HG03159 (cell line): Measurements from ENCODE around the gene TRAM2.
A peak's percentile ranks its signal among the peaks of the same experiment; 100 is the strongest.
"Not testable (repeated sequence)": the region's sequence is repeated elsewhere in the genome, so short reads cannot be mapped to it uniquely, and the experiment has no call there.

ENCODE experiments used
- ATAC-seq: cut with Tn5 transposase; IDR thresholded peaks from one replicate; pipeline ENCODE4 v1.9.1; 2021; ENCODE audit warnings: mild to moderate bottlenecking, moderate library complexity; ENCODE audit not compliant: unreplicated experiment

TRAM2 gene

GRCh38 chr6:52497652-52498408 lies 79.0 kb downstream of the TRAM2 start:
- ATAC-seq: peak; percentile 85

- ATAC-seq: no peak
Observed at GRCh38 chr6:52496631-52497030, 80.2 kb downstream of the TRAM2 start.

GRCh38 chr6:52495922-52496321 lies 80.9 kb downstream of the TRAM2 start:
- no peak for ATAC-seq

- ATAC-seq: no peak
Observed at GRCh38 chr6:52494298-52495072, 82.4 kb downstream of the TRAM2 start.

- ATAC-seq: no peak
Observed at GRCh38 chr6:52493669-52494068, 83.2 kb downstream of the TRAM2 start.

- ATAC-seq: peak; percentile 56
Observed at GRCh38 chr6:52491203-52492069, 85.4 kb downstream of the TRAM2 start.

GRCh38 chr6:52489881-52490280 lies 87.0 kb downstream of the TRAM2 start:
- ATAC-seq: no peak

- no peak for ATAC-seq
Observed at GRCh38 chr6:52483671-52484003, 93.2 kb downstream of the TRAM2 start.

GRCh38 chr6:52482903-52483670 lies 93.8 kb downstream of the TRAM2 start:
- ATAC-seq: no peak

- no peak for ATAC-seq
Observed at GRCh38 chr6:52475307-52475706, 101.6 kb downstream of the TRAM2 start.

- no peak for ATAC-seq
Observed at GRCh38 chr6:52474173-52474572, 102.7 kb downstream of the TRAM2 start.

- ATAC-seq: not testable (repeated sequence)
Observed at GRCh38 chr6:52461194-52461593, 115.7 kb downstream of the TRAM2 start.

- ATAC-seq: no peak
Observed at GRCh38 chr6:52457096-52457495, 119.8 kb downstream of the TRAM2 start.

GRCh38 chr6:52454556-52454955 lies 122.3 kb downstream of the TRAM2 start:
- no peak for ATAC-seq
